Activated naive CD4-positive, alpha-beta T cell treated with anti-CD3 and anti-CD28 coated beads for 36 hours (primary cell): ENCODE results near the gene PFN3. TPM values are rescaled to one million over a fixed set of nuclear protein-coding genes. Genes with fewer than 3 reads are reported as not detected.

ENCODE experiments used
- CTCF ChIA-PET: fragments of 350-600 bp; sonication (Branson Sonifier 250); formaldehyde crosslinking; loops from one replicate; lab custom pipeline; 2021; ENCODE audit warnings: antibody characterized with exemption; lab: Charles Lee
- DNase-seq: peaks from one replicate; pipeline ENCODE4 v3.0.0-alpha.2; 2020
- H3K27ac Mint-ChIP-seq: one replicate; pipeline ENCODE4 v1.8.0; 2021; ENCODE audit warnings: mild to moderate bottlenecking, mixed read lengths
- H3K27me3 Mint-ChIP-seq: one replicate; pipeline ENCODE4 v1.8.0; 2021; ENCODE audit warnings: low read depth, mixed read lengths
- H3K36me3 Mint-ChIP-seq: one replicate; pipeline ENCODE4 v1.8.0; 2021; ENCODE audit warnings: low read depth, mixed read lengths
- H3K4me1 Mint-ChIP-seq: one replicate; pipeline ENCODE4 v1.8.0; 2021; ENCODE audit warnings: low read depth, mixed read lengths
- H3K4me3 Mint-ChIP-seq: one replicate; pipeline ENCODE4 v1.8.0; 2021; ENCODE audit warnings: mild to moderate bottlenecking, moderate library complexity, mixed read lengths
- H3K9me3 Mint-ChIP-seq: one replicate; pipeline ENCODE4 v1.8.0; 2021; ENCODE audit warnings: mixed read lengths
- intact Hi-C: fragments of 100-400 bp; cut with micrococcal nuclease; formaldehyde crosslinking; loops from one replicate; pipeline ENCODE4 v1.15.1; 2023
- total RNA-seq, 2 experiments: library from RNA; stranded (reverse); gene quantifications; one replicate each; pipeline ENCODE4 v1.2.3, GENCODE V29; 2021

PFN3 gene
- total RNA-seq, 2 experiments from 2014 or later, result not detected

- intact Hi-C loops, result loop anchor here (5.0 kb wide), 1 partner anchor 837 kb away; the partner anchor contains the start of gene RNF44
- no peaks in the 10 kb centered on the region for H3K27me3 Mint-ChIP-seq
- peak overlapping the region; percentile 91 for H3K27ac Mint-ChIP-seq
- CTCF ChIA-PET, result interaction anchor here (0.9 kb wide), 1 partner anchor 34 kb away, joined by 3 read pairs; no protein-coding TSS in a partner anchor
- H3K9me3 Mint-ChIP-seq, result no peaks in the 10 kb centered on the region
- no peak for DNase-seq
- no peak overlapping the region for H3K4me3 Mint-ChIP-seq
- H3K4me1 Mint-ChIP-seq, result peaks cover 65% of the 10 kb centered on the region
- peaks cover 13% of the 10 kb centered on the region for H3K36me3 Mint-ChIP-seq
These were observed 26.2 kb downstream of the PFN3 start for GRCh38 chr5:177374211-177374610.

DNA sequence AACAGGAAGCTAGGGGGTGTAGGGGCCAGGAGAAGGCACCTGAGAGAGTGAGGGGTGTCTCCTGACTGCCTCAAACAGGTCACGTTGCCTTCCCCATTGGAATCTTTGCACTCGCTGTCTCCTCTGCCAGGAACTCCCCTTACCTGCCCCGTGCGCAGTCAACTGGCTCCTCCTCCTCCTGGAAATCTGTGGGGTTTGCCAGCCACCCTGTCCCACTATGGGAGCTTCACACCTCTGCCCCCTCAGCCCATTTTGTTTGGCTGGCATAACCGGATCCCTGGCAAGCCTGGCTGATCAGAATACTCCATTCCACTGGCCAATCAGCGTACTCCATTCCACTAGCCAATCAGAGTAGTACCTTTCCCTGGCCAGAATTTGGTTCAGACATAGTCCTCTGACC lies 26.7 kb downstream of the PFN3 start:
- no peak overlapping the region for H3K4me3 Mint-ChIP-seq
- CTCF ChIA-PET, result interaction anchor here (0.6 to 6.0 kb wide), 6 partner anchors 10 to 64 kb away, joined by 3 to 77 read pairs (median 19); partner anchors contain the start of genes RGS14 and SLC34A1

GRCh38 chr5:177372910-177373309 lies 27.6 kb downstream of the PFN3 start:
- H3K4me3 Mint-ChIP-seq, result peak overlapping the region; percentile 61
- DNase-seq, result peak; percentile 51
- CTCF ChIA-PET, result interaction anchor here (0.6 to 6.0 kb wide), 9 partner anchors 10 to 82 kb away, joined by 3 to 77 read pairs (median 7); partner anchors contain the start of genes LMAN2, RGS14 and SLC34A1
- no peaks in the 10 kb centered on the region for H3K9me3 Mint-ChIP-seq
- intact Hi-C loops, result loop anchor here (1.0 to 5.0 kb wide), 4 partner anchors 9 to 836 kb away; partner anchors contain the start of genes LMAN2 and RNF44
- peaks cover 66% of the 10 kb centered on the region for H3K4me1 Mint-ChIP-seq
- peaks cover 23% of the 10 kb centered on the region for H3K36me3 Mint-ChIP-seq
- H3K27ac Mint-ChIP-seq, result peak overlapping the region; percentile 91
- H3K27me3 Mint-ChIP-seq, result no peaks in the 10 kb centered on the region

More for the DNA sequence above, 26.7 kb downstream of the PFN3 start:
- Mint-ChIP-seq H3K27me3 (no peaks in the 10 kb centered on the region), H3K9me3 (no peaks in the 10 kb centered on the region), H3K36me3 (peaks cover 17% of the 10 kb centered on the region), H3K27ac (peak overlapping the region; percentile 91), H3K4me1 (peaks cover 65% of the 10 kb centered on the region)
- intact Hi-C loops, result loop anchor here (5.0 kb wide), 1 partner anchor 837 kb away; the partner anchor contains the start of gene RNF44
- DNase-seq, result no peak

- DNase-seq, result peak; percentile 62
- CTCF ChIA-PET, result interaction anchor here (0.7 to 6.0 kb wide), 12 partner anchors 11 to 85 kb away, joined by 3 to 77 read pairs (median 8); partner anchors contain the start of genes LMAN2, RGS14 and SLC34A1
- no peaks in the 10 kb centered on the region for H3K9me3 Mint-ChIP-seq
- peaks cover 66% of the 10 kb centered on the region for H3K4me1 Mint-ChIP-seq
- H3K27me3 Mint-ChIP-seq, result no peaks in the 10 kb centered on the region
- intact Hi-C loops, result loop anchor here (1.0 to 5.0 kb wide), 4 partner anchors 9 to 835 kb away; partner anchors contain the start of genes LMAN2 and RNF44
- peak overlapping the region; percentile 91 for H3K27ac Mint-ChIP-seq
- H3K36me3 Mint-ChIP-seq, result peaks cover 23% of the 10 kb centered on the region
- H3K4me3 Mint-ChIP-seq, result peak overlapping the region; percentile 74
These were observed 28.2 kb downstream of the PFN3 start for GRCh38 chr5:177372034-177372896.

- H3K36me3 Mint-ChIP-seq, result peaks cover 27% of the 10 kb centered on the region
- H3K4me1 Mint-ChIP-seq, result peaks cover 69% of the 10 kb centered on the region
- no peaks in the 10 kb centered on the region for H3K9me3 Mint-ChIP-seq
- intact Hi-C loops, result loop anchor here (1.0 to 5.0 kb wide), 4 partner anchors 8 to 834 kb away; partner anchors contain the start of genes LMAN2 and RNF44
- no peak for DNase-seq
- CTCF ChIA-PET, result interaction anchor here (0.7 to 6.0 kb wide), 15 partner anchors 8 to 86 kb away, joined by 3 to 77 read pairs (median 8); partner anchors contain the start of genes LMAN2, RGS14 and SLC34A1
- peak overlapping the region; percentile 91 for H3K27ac Mint-ChIP-seq
- H3K27me3 Mint-ChIP-seq, result no peaks in the 10 kb centered on the region
- H3K4me3 Mint-ChIP-seq, result peak overlapping the region; percentile 74
These were observed 29.1 kb downstream of the PFN3 start for GRCh38 chr5:177371120-177372033.

DNA sequence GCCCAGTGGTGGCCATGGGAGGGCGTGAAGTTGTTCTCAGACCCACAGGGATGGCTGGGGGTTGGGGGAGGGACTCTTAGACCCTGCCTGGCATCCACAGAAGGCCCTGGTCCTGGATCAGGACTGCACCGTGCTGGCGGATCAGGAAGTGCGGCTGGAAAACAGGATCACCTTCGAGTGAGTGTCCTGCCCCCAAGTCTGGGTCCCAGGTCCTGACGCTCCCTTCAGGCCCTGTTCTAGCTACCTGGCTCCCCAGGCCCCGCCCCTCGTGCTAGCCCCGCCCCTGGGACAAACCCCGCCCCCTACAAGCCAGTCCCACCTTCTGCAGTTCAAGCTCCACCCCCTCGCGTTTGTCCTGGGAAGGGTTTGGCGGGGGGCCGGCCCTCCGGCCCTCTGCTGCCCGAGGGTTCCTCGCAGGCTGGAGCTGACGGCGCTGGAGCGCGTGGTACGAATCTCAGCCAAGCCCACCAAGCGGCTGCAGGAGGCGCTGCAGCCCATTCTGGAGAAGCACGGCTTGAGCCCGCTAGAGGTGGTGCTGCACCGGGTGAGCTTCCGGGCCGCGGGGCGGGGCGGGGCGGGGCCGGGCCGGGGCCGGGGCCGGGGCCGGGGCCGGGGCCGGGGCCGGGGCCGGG lies 29.9 kb downstream of the PFN3 start:
- H3K36me3 Mint-ChIP-seq, result peaks cover 28% of the 10 kb centered on the region
- H3K4me1 Mint-ChIP-seq, result peaks cover 70% of the 10 kb centered on the region
- DNase-seq, result peak; percentile 75
- H3K4me3 Mint-ChIP-seq, result peak overlapping the region; percentile 74
- intact Hi-C loops, result loop anchor here (5.0 kb wide), 1 partner anchor 833 kb away; the partner anchor contains the start of gene RNF44
- CTCF ChIA-PET, result interaction anchor here (0.6 to 6.0 kb wide), 14 partner anchors 8 to 299 kb away, joined by 3 to 77 read pairs (median 9); partner anchors contain the start of genes LMAN2, RGS14 and SLC34A1
- H3K9me3 Mint-ChIP-seq, result no peaks in the 10 kb centered on the region
- H3K27ac Mint-ChIP-seq, result no peak overlapping the region
- H3K27me3 Mint-ChIP-seq, result no peaks in the 10 kb centered on the region

GRCh38 chr5:177369645-177370440 lies 30.6 kb downstream of the PFN3 start:
- peaks cover 72% of the 10 kb centered on the region for H3K4me1 Mint-ChIP-seq
- peaks cover 28% of the 10 kb centered on the region for H3K36me3 Mint-ChIP-seq
- peak overlapping the region; percentile 77 for H3K27ac Mint-ChIP-seq
- H3K4me3 Mint-ChIP-seq, result no peak overlapping the region
- intact Hi-C loops, result loop anchor here (1.0 to 5.0 kb wide), 3 partner anchors 20 to 833 kb away; partner anchors contain the start of gene RNF44
- no peak for DNase-seq
- no peaks in the 10 kb centered on the region for H3K9me3 Mint-ChIP-seq
- H3K27me3 Mint-ChIP-seq, result no peaks in the 10 kb centered on the region
- CTCF ChIA-PET, result interaction anchor here (0.6 to 6.0 kb wide), 20 partner anchors 9 to 298 kb away, joined by 3 to 77 read pairs (median 8); partner anchors contain the start of genes LMAN2, RGS14 and SLC34A1

DNA sequence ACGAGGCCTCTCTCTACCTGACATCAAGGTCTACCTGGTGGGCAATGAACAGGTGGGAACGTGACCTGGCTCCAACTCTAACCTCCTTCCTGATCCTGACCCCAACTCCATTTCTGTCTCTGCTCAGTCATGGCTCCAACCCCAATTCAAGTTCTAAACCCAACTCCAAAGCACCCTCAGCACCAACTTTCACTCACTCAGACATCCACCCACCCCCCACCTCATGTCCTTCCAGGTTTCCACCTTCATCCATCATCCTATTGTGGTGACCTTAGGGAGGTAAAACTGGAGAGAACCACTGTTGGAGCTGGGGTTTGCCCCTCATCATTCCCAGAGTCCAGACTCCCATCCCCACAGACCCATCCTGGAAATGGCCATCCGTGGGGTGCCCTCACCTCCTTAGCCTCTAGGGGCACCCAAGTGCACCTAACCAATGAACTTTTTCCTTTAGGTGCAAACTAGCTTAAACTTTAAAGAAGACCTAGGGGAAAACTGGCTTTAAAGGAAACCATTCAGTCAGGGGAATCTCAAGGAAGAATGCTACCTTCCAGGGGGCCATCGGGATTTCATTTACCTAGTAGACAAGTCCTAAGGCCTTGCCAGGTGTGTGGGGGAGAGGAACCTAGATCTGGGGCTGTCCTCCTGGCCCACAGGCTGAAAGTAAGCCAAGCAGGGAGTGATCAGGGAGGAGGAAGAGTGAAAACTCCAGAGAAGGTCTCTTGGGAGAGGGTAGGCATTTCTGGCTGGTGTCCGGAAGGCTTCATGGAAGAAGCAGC lies 31.4 kb downstream of the PFN3 start:
- H3K4me3 Mint-ChIP-seq, result no peak overlapping the region
- peak overlapping the region; percentile 77 for H3K27ac Mint-ChIP-seq
- intact Hi-C loops, result loop anchor here (1.0 kb wide), 2 partner anchors 21 to 34 kb away; no protein-coding TSS in a partner anchor
- no peaks in the 10 kb centered on the region for H3K27me3 Mint-ChIP-seq
- CTCF ChIA-PET, result interaction anchor here (0.6 to 6.0 kb wide), 15 partner anchors 10 to 835 kb away, joined by 3 to 77 read pairs (median 6); partner anchors contain the start of genes RGS14 and SLC34A1
- peak; percentile 50 for DNase-seq
- peaks cover 72% of the 10 kb centered on the region for H3K4me1 Mint-ChIP-seq
- H3K36me3 Mint-ChIP-seq, result peaks cover 27% of the 10 kb centered on the region
- no peaks in the 10 kb centered on the region for H3K9me3 Mint-ChIP-seq

- DNase-seq, result no peak
- no peaks in the 10 kb centered on the region for H3K9me3 Mint-ChIP-seq
- peaks cover 72% of the 10 kb centered on the region for H3K4me1 Mint-ChIP-seq
- H3K27ac Mint-ChIP-seq, result peak overlapping the region; percentile 64
- intact Hi-C loops, result no loop called here
- H3K27me3 Mint-ChIP-seq, result no peaks in the 10 kb centered on the region
- CTCF ChIA-PET, result interaction anchor here (0.6 to 6.0 kb wide), 13 partner anchors 9 to 835 kb away, joined by 3 to 77 read pairs (median 6); partner anchors contain the start of genes RGS14 and SLC34A1
- H3K36me3 Mint-ChIP-seq, result peaks cover 24% of the 10 kb centered on the region
- no peak overlapping the region for H3K4me3 Mint-ChIP-seq
These were observed 32.2 kb downstream of the PFN3 start for GRCh38 chr5:177367981-177368868.
